ENCODE measurements around the gene GFER. TPM values are rescaled to one million over a fixed set of nuclear protein-coding genes. Genes with fewer than 3 reads are reported as not detected.

Gene GFER
- polyA plus RNA-seq, 3 donors: 8.1 to 22.7 (median 22.4) TPM

DNA sequence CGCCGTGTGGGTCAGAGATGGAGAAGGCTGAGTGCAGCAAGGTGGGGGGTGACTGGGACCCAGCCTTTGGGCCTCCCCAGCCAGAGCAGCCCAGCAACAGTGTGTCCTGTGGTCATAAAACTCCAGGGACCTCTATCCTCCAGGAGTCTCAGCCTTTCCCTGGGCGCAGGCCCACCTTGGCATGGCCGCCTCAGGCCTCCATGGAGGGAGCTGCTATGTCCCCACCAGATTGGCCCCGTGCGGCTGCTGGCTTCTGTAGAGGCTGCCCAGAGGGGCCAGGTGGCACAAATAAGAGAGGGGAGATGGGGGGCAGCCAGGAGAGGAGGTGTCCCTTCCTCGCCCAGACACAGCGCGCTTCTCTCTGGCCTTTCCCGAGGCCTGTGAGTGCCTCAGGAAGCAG, 3.2 kb downstream of the GFER start:
- intact Hi-C loops (cut with micrococcal nuclease): no loop called here
- H3K4me1 Mint-ChIP-seq: peaks cover 31% of the 10 kb centered on the region
- peaks cover 7% of the 10 kb centered on the region for H4K20me1 ChIP-seq (ENCODE audit: insufficient read depth, low read length)
- H3K9ac ChIP-seq (ENCODE audit: insufficient read depth, low read length, poor library complexity, severe bottlenecking): no peak overlapping the region
- no peak overlapping the region for H3K4me2 ChIP-seq (replicated peaks; ENCODE audit: extremely low read depth, low read length, poor library complexity, severe bottlenecking)
- TF ChIP-seq CTCF (IDR thresholded peaks at IDR 0.05): no peak
- H2AFZ ChIP-seq (ENCODE audit: insufficient read depth, low read depth, low read length, poor library complexity, severe bottlenecking): no peak overlapping the region
- no peak overlapping the region for H3K27ac Mint-ChIP-seq
- peaks cover 38 to 46% of the 10 kb centered on the region in 2 donors for H3K4me1 ChIP-seq (ENCODE audit: control insufficient read depth in 1 of 2, insufficient read depth in 2 of 2, low read length in 2 of 2)
- no peak overlapping the region for H3K4me3 Mint-ChIP-seq
- peaks cover 46 to 60% (median 48%) of the 10 kb centered on the region in 3 donors for H3K27me3 Mint-ChIP-seq (ENCODE audit: low read depth in 3 of 3)
- peaks cover 30 to 35% of the 10 kb centered on the region in 2 donors for H3K36me3 Mint-ChIP-seq
- no peaks in the 10 kb centered on the region for H3K79me2 ChIP-seq (ENCODE audit: insufficient read depth, low read length)
- peaks cover 24 to 44% of the 10 kb centered on the region in 2 donors for H3K27me3 ChIP-seq (ENCODE audit: control insufficient read depth in 2 of 2, insufficient read depth in 2 of 2, low read length in 2 of 2)
- H3K36me3 ChIP-seq (replicated peaks in 1 of 2; ENCODE audit: control insufficient read depth in 1 of 2, insufficient read depth in 2 of 2, low read length in 2 of 2): peaks cover 12 to 18% of the 10 kb centered on the region in 2 donors
- peaks cover 2 to 12% of the 10 kb centered on the region in 2 donors for H3K9me3 ChIP-seq (replicated peaks in 1 of 2; ENCODE audit: control insufficient read depth in 1 of 2, insufficient read depth in 1 of 2, low read length in 2 of 2)
- H3K4me3 ChIP-seq (replicated peaks in 1 of 3; ENCODE audit: low read depth in 2 of 3, low read length in 3 of 3): no peak overlapping the region
- no peak for DNase-seq
- WGBS (ENCODE audit: insufficient coverage): 96% methylated on average over 5 of the region's 10 CpGs
- peaks cover 0 to 25% (median 14%) of the 10 kb centered on the region in 7 donors for H3K9me3 Mint-ChIP-seq
- H3K27ac ChIP-seq (ENCODE audit: low read depth in 1 of 2, low read length in 2 of 2): no peak overlapping the region

- H3K4me1 ChIP-seq (ENCODE audit: control insufficient read depth in 1 of 2, insufficient read depth in 2 of 2, low read length in 2 of 2): peaks cover 28 to 29% of the 10 kb centered on the region in 2 donors
- peaks cover 0 to 16% (median 11%) of the 10 kb centered on the region in 7 donors for H3K9me3 Mint-ChIP-seq
- H3K4me3 ChIP-seq (replicated peaks in 1 of 3; ENCODE audit: low read depth in 2 of 3, low read length in 3 of 3): peak within 1 kb of the TSS in 1 of 3 experiments; percentile 17
- H3K4me1 Mint-ChIP-seq: peaks cover 26% of the 10 kb centered on the region
- DNase-seq: no peak
- H3K27ac ChIP-seq (ENCODE audit: low read depth in 1 of 2, low read length in 2 of 2): no peak within 1 kb of the TSS
- no peaks in the 10 kb centered on the region for H3K79me2 ChIP-seq (ENCODE audit: insufficient read depth, low read length)
- H3K9me3 ChIP-seq (replicated peaks in 1 of 2; ENCODE audit: control insufficient read depth in 1 of 2, insufficient read depth in 1 of 2, low read length in 2 of 2): peaks cover 7 to 8% of the 10 kb centered on the region in 2 donors
- H3K36me3 ChIP-seq (replicated peaks in 1 of 2; ENCODE audit: control insufficient read depth in 1 of 2, insufficient read depth in 2 of 2, low read length in 2 of 2): peaks cover 12 to 18% of the 10 kb centered on the region in 2 donors
- H4K20me1 ChIP-seq (ENCODE audit: insufficient read depth, low read length): peaks cover 7% of the 10 kb centered on the region
- H3K36me3 Mint-ChIP-seq: peaks cover 25 to 28% of the 10 kb centered on the region in 2 donors
- H3K27ac Mint-ChIP-seq: peak within 1 kb of the TSS in 2 of 7 donors; percentile 56 to 69
- TF ChIP-seq CTCF (IDR thresholded peaks at IDR 0.05): no peak
- H3K27me3 Mint-ChIP-seq (ENCODE audit: low read depth in 3 of 3): peaks cover 35 to 52% (median 45%) of the 10 kb centered on the region in 3 donors
- H3K4me3 Mint-ChIP-seq: peak within 1 kb of the TSS; percentile 27 to 79
- H3K9ac ChIP-seq (ENCODE audit: insufficient read depth, low read length, poor library complexity, severe bottlenecking): peak within 1 kb of the TSS; percentile 19
- intact Hi-C loops (cut with micrococcal nuclease): no loop called here
- H2AFZ ChIP-seq (ENCODE audit: insufficient read depth, low read depth, low read length, poor library complexity, severe bottlenecking): peak within 1 kb of the TSS; percentile 54
- 9% methylated on average over 55 of the region's 67 CpGs for WGBS (ENCODE audit: insufficient coverage)
- H3K27me3 ChIP-seq (ENCODE audit: control insufficient read depth in 2 of 2, insufficient read depth in 2 of 2, low read length in 2 of 2): peaks cover 20 to 33% of the 10 kb centered on the region in 2 donors
- peak within 1 kb of the TSS; percentile 34 for H3K4me2 ChIP-seq (replicated peaks; ENCODE audit: extremely low read depth, low read length, poor library complexity, severe bottlenecking)
Measured at GRCh38 chr16:1989209-1990100, 5.5 kb downstream of the GFER start, which contains the start of gene SYNGR3. Gene SYNGR3 (plus strand): TSS chr16:1989970. CDS start chr16:1990103, 133 bp downstream.
